Kidney tubule cell (primary cell): ENCODE measurements around the gene ATP2C1.
"Not testable (repeated sequence)": the region's sequence is repeated elsewhere in the genome, so short reads cannot be mapped to it uniquely, and the experiment has no call there.

Experiments
- DNase-seq: peaks from one replicate; pipeline ENCODE4 v3.0.0-alpha.2; 2018; ENCODE audit warnings: low spot score

The ATP2C1 gene

GRCh38 chr3:131038326-131038725 is 144.4 kb downstream of the ATP2C1 start:
- DNase-seq = no peak

- not testable (repeated sequence) for DNase-seq
Observed at GRCh38 chr3:131042271-131042985, 148.5 kb downstream of the ATP2C1 start.

GRCh38 chr3:131047582-131047981 is 153.7 kb downstream of the ATP2C1 start:
- DNase-seq = no peak

- DNase-seq = no peak
Observed at GRCh38 chr3:131048030-131048429, 154.1 kb downstream of the ATP2C1 start.

- no peak for DNase-seq
Observed at GRCh38 chr3:131050001-131050400, 156.1 kb downstream of the ATP2C1 start.

GRCh38 chr3:131053043-131053859 is 159.4 kb downstream of the ATP2C1 start:
- DNase-seq = no peak
